Activated naive CD8-positive, alpha-beta T cell treated with anti-CD3 and anti-CD28 coated beads, Interleukin-2, amount 50 U/mL, for 24 hours (primary cell): ENCODE measurements around the gene NMD3.
"Not testable (repeated sequence)": the region's sequence is repeated elsewhere in the genome, so short reads cannot be mapped to it uniquely, and the experiment has no call there.

Experiments used
- ATAC-seq: fragments of 150-1000 bp; cut with Tn5 transposase; one replicate; pipeline ENCODE4 v1.10.0; 2021
- DNase-seq: peaks from one replicate; pipeline ENCODE4 v3.0.0; 2021
- H3K27ac Mint-ChIP-seq: one replicate; pipeline ENCODE4 v1.8.0; 2021; ENCODE audit warnings: mild to moderate bottlenecking, mixed read lengths
- H3K27me3 Mint-ChIP-seq: one replicate; pipeline ENCODE4 v1.8.0; 2021; ENCODE audit warnings: mixed read lengths
- H3K36me3 Mint-ChIP-seq: one replicate; pipeline ENCODE4 v1.8.0; 2021; ENCODE audit warnings: low read depth, mixed read lengths
- H3K4me1 Mint-ChIP-seq: one replicate; pipeline ENCODE4 v1.8.0; 2021; ENCODE audit warnings: mixed read lengths
- H3K4me3 Mint-ChIP-seq: one replicate; pipeline ENCODE4 v1.8.0; 2021; ENCODE audit warnings: mild to moderate bottlenecking, moderate library complexity, mixed read lengths
- H3K9me3 Mint-ChIP-seq: one replicate; pipeline ENCODE4 v1.8.0; 2021; ENCODE audit warnings: mixed read lengths

Gene NMD3

GRCh38 chr3:161253711-161254110 lies 32.6 kb downstream of the NMD3 start:
- ATAC-seq, result no peak
- H3K27ac Mint-ChIP-seq, result no peak overlapping the region
- H3K4me1 Mint-ChIP-seq, result peaks cover 2% of the 10 kb centered on the region
- H3K4me3 Mint-ChIP-seq, result no peak overlapping the region
- no peaks in the 10 kb centered on the region for H3K9me3 Mint-ChIP-seq
- no peaks in the 10 kb centered on the region for H3K27me3 Mint-ChIP-seq
- H3K36me3 Mint-ChIP-seq, result peaks cover 71% of the 10 kb centered on the region
- DNase-seq, result no peak

- Mint-ChIP-seq H3K9me3 (no peaks in the 10 kb centered on the region), H3K36me3 (peaks cover 63% of the 10 kb centered on the region), H3K4me1 (peaks cover 2% of the 10 kb centered on the region), H3K27me3 (no peaks in the 10 kb centered on the region), H3K4me3 (no peak overlapping the region), H3K27ac (no peak overlapping the region)
- DNase-seq (no peak), ATAC-seq (no peak)
Measured at GRCh38 chr3:161254861-161255260, 33.8 kb downstream of the NMD3 start.

DNA sequence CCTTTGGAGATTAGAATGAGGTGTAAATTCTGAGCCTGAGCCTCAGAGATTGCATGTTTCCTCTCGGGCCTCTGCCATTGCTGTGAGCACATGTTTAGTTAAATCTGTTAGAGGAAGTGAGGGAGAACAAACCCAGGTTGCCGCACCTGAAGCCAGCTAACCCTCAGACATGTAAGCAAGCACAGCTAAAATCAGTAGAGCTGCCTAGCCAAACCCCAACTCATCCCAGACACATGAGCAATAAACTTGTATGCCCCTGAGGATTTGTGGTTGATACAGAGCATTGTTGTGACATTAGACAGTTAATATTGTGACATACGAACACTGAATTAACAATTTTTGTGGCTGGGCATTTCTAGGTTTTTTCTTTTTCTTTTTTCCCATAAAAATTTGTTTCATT lies 41.9 kb downstream of the NMD3 start:
- ATAC-seq, result no peak
- no peak overlapping the region for H3K27ac Mint-ChIP-seq

DNA sequence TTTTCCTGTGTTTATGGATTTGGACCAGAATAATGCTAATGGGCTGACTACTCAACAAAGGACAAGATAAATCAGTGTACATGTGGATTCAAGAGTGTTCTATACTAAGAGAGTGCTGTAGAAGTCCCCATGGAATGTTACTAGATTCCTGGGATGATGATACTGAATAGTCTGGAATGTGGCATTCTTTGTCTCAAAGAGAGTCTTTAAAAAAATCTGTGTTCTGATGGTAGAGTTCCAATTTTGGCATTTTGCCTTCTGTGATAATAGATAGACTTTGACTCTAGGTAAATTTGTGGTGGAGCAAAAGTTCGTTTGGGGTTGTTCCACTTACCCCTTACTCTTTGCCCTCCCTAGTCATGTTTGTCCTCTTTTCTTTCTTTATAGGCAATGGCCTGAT lies 43.7 kb downstream of the NMD3 start:
- DNase-seq (no peak), ATAC-seq (no peak)
- Mint-ChIP-seq H3K27ac (no peak overlapping the region), H3K4me3 (no peak overlapping the region), H3K36me3 (peaks cover 45% of the 10 kb centered on the region), H3K4me1 (no peaks in the 10 kb centered on the region), H3K27me3 (no peaks in the 10 kb centered on the region), H3K9me3 (peaks cover 5% of the 10 kb centered on the region)

More for the DNA sequence above, 41.9 kb downstream of the NMD3 start:
- no peaks in the 10 kb centered on the region for H3K27me3 Mint-ChIP-seq
- no peak overlapping the region for H3K4me3 Mint-ChIP-seq
- H3K4me1 Mint-ChIP-seq, result no peaks in the 10 kb centered on the region
- peaks cover 52% of the 10 kb centered on the region for H3K36me3 Mint-ChIP-seq
- DNase-seq, result no peak
- H3K9me3 Mint-ChIP-seq, result peaks cover 5% of the 10 kb centered on the region

GRCh38 chr3:161265916-161266571 lies 44.9 kb downstream of the NMD3 start:
- no peak for ATAC-seq
- Mint-ChIP-seq H3K27ac (no peak overlapping the region), H3K27me3 (no peaks in the 10 kb centered on the region), H3K4me3 (no peak overlapping the region), H3K4me1 (no peaks in the 10 kb centered on the region), H3K36me3 (peaks cover 34% of the 10 kb centered on the region), H3K9me3 (peaks cover 5% of the 10 kb centered on the region)
- no peak for DNase-seq

- Mint-ChIP-seq H3K36me3 (peaks cover 32% of the 10 kb centered on the region), H3K27ac (no peak overlapping the region), H3K4me3 (no peak overlapping the region), H3K4me1 (no peaks in the 10 kb centered on the region), H3K27me3 (no peaks in the 10 kb centered on the region), H3K9me3 (peaks cover 5% of the 10 kb centered on the region)
- DNase-seq (no peak), ATAC-seq (no peak)
Measured at GRCh38 chr3:161266731-161267150, 45.6 kb downstream of the NMD3 start.

GRCh38 chr3:161267646-161268045 lies 46.5 kb downstream of the NMD3 start:
- no peaks in the 10 kb centered on the region for H3K27me3 Mint-ChIP-seq
- H3K4me1 Mint-ChIP-seq, result no peaks in the 10 kb centered on the region
- no peak overlapping the region for H3K4me3 Mint-ChIP-seq
- DNase-seq, result no peak
- H3K27ac Mint-ChIP-seq, result no peak overlapping the region
- H3K9me3 Mint-ChIP-seq, result peaks cover 5% of the 10 kb centered on the region
- peaks cover 25% of the 10 kb centered on the region for H3K36me3 Mint-ChIP-seq
- no peak for ATAC-seq

- H3K4me1 Mint-ChIP-seq, result no peaks in the 10 kb centered on the region
Measured at GRCh38 chr3:161268601-161269000, 47.5 kb downstream of the NMD3 start.

GRCh38 chr3:161270991-161271390 lies 49.9 kb downstream of the NMD3 start:
- Mint-ChIP-seq H3K4me1 (no peaks in the 10 kb centered on the region), H3K27ac (no peak overlapping the region), H3K4me3 (no peak overlapping the region), H3K9me3 (no peaks in the 10 kb centered on the region), H3K27me3 (no peaks in the 10 kb centered on the region), H3K36me3 (peaks cover under 1% of the 10 kb centered on the region)
- no peak for ATAC-seq
- DNase-seq, result no peak

More at GRCh38 chr3:161268601-161269000, 47.5 kb downstream of the NMD3 start:
- H3K27me3 Mint-ChIP-seq, result no peaks in the 10 kb centered on the region
- H3K27ac Mint-ChIP-seq, result no peak overlapping the region
- no peak for DNase-seq
- no peak for ATAC-seq
- peaks cover 5% of the 10 kb centered on the region for H3K9me3 Mint-ChIP-seq
- H3K4me3 Mint-ChIP-seq, result no peak overlapping the region
- H3K36me3 Mint-ChIP-seq, result peaks cover 17% of the 10 kb centered on the region

- Mint-ChIP-seq H3K27me3 (no peaks in the 10 kb centered on the region), H3K9me3 (peaks cover 2% of the 10 kb centered on the region), H3K4me3 (no peak overlapping the region), H3K4me1 (no peaks in the 10 kb centered on the region), H3K36me3 (peaks cover 4% of the 10 kb centered on the region), H3K27ac (no peak overlapping the region)
- no peak for ATAC-seq
- no peak for DNase-seq
Measured at GRCh38 chr3:161271646-161272045, 50.5 kb downstream of the NMD3 start.

GRCh38 chr3:161272524-161272923 lies 51.4 kb downstream of the NMD3 start:
- Mint-ChIP-seq H3K4me3 (no peak overlapping the region), H3K27ac (no peak overlapping the region), H3K4me1 (no peaks in the 10 kb centered on the region), H3K27me3 (no peaks in the 10 kb centered on the region), H3K9me3 (peaks cover 11% of the 10 kb centered on the region), H3K36me3 (peaks cover 12% of the 10 kb centered on the region)
- no peak for DNase-seq
- no peak for ATAC-seq

GRCh38 chr3:161273589-161274218 lies 52.6 kb downstream of the NMD3 start:
- Mint-ChIP-seq H3K4me1 (no peaks in the 10 kb centered on the region), H3K27ac (no peak overlapping the region)

GRCh38 chr3:161274691-161275298 lies 53.7 kb downstream of the NMD3 start:
- peaks cover 20% of the 10 kb centered on the region for H3K36me3 Mint-ChIP-seq
- DNase-seq, result peak; percentile 46
- peaks cover 32% of the 10 kb centered on the region for H3K9me3 Mint-ChIP-seq
- H3K27me3 Mint-ChIP-seq, result no peaks in the 10 kb centered on the region
- no peak overlapping the region for H3K27ac Mint-ChIP-seq
- no peaks in the 10 kb centered on the region for H3K4me1 Mint-ChIP-seq
- H3K4me3 Mint-ChIP-seq, result no peak overlapping the region
- ATAC-seq, result no peak

More at GRCh38 chr3:161273589-161274218, 52.6 kb downstream of the NMD3 start:
- Mint-ChIP-seq H3K4me3 (no peak overlapping the region), H3K27me3 (no peaks in the 10 kb centered on the region), H3K9me3 (peaks cover 21% of the 10 kb centered on the region), H3K36me3 (peaks cover 15% of the 10 kb centered on the region)
- DNase-seq (peak; percentile 23), ATAC-seq (no peak)

DNA sequence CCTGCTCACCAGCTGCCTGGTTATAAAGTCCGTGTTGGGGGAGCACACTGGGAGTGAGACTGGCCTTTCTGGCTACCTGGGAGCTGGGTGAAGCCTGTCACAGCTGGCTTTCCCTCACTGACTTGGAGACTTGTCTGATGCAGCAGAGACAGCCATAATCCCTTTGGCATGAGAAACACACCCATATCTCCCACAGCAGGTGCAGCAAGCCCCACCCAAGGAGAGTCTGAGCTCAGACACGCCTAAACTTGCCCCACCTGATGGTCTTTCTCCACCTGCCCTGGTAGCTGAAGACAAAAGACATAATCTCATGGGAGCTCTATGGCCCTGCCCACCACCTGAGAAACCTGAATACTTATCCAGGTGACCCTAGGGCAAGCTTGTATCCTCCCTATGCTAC lies 54.8 kb downstream of the NMD3 start:
- no peaks in the 10 kb centered on the region for H3K4me1 Mint-ChIP-seq
- H3K27ac Mint-ChIP-seq, result no peak overlapping the region

GRCh38 chr3:161282387-161282786 lies 61.3 kb downstream of the NMD3 start:
- not testable (repeated sequence) for DNase-seq, H3K27me3 Mint-ChIP-seq, H3K27ac Mint-ChIP-seq, H3K4me3 Mint-ChIP-seq, ATAC-seq, H3K4me1 Mint-ChIP-seq
- Mint-ChIP-seq H3K36me3 (peaks cover 13% of the 10 kb centered on the region), H3K9me3 (peaks cover 56% of the 10 kb centered on the region)

More for the DNA sequence above, 54.8 kb downstream of the NMD3 start:
- Mint-ChIP-seq H3K4me3 (no peak overlapping the region), H3K9me3 (peaks cover 36% of the 10 kb centered on the region), H3K36me3 (peaks cover 20% of the 10 kb centered on the region), H3K27me3 (no peaks in the 10 kb centered on the region)
- no peak for ATAC-seq
- no peak for DNase-seq
